NCI-H2171 (cell line): ENCODE results near the gene KIRREL3.

Experiments
- DNase-seq: peaks from one replicate; lab custom pipeline; 2025; lab: John Stamatoyannopoulos, UW

Gene KIRREL3

GRCh38 chr11:126484266-126484665, 516.3 kb downstream of the KIRREL3 start:
- no peak for DNase-seq

- no peak for DNase-seq
These were observed 516.9 kb downstream of the KIRREL3 start for GRCh38 chr11:126483621-126484195.

GRCh38 chr11:126482586-126483108, 517.9 kb downstream of the KIRREL3 start:
- DNase-seq = no peak

- DNase-seq = no peak
These were observed 519.3 kb downstream of the KIRREL3 start for GRCh38 chr11:126481303-126481680.

GRCh38 chr11:126480410-126481302, 519.9 kb downstream of the KIRREL3 start:
- peak; percentile 43 for DNase-seq

- DNase-seq = no peak
These were observed 520.6 kb downstream of the KIRREL3 start for GRCh38 chr11:126480015-126480409.

GRCh38 chr11:126479178-126479930, 521.2 kb downstream of the KIRREL3 start:
- no peak for DNase-seq

GRCh38 chr11:126478466-126478865, 522.1 kb downstream of the KIRREL3 start:
- no peak for DNase-seq

- DNase-seq = no peak
These were observed 522.9 kb downstream of the KIRREL3 start for GRCh38 chr11:126477535-126478305.

GRCh38 chr11:126476977-126477376, 523.6 kb downstream of the KIRREL3 start:
- no peak for DNase-seq

GRCh38 chr11:126476266-126476924, 524.2 kb downstream of the KIRREL3 start:
- DNase-seq = no peak

GRCh38 chr11:126475014-126475991, 525.3 kb downstream of the KIRREL3 start:
- no peak for DNase-seq

GRCh38 chr11:126474220-126474619, 526.4 kb downstream of the KIRREL3 start:
- no peak for DNase-seq

- DNase-seq = no peak
These were observed 527.3 kb downstream of the KIRREL3 start for GRCh38 chr11:126473269-126473668.

- no peak for DNase-seq
These were observed 531.3 kb downstream of the KIRREL3 start for GRCh38 chr11:126469311-126469710.

- no peak for DNase-seq
These were observed 532.5 kb downstream of the KIRREL3 start for GRCh38 chr11:126468102-126468521.

GRCh38 chr11:126467471-126467870, 533.1 kb downstream of the KIRREL3 start:
- DNase-seq = no peak

- no peak for DNase-seq
These were observed 533.6 kb downstream of the KIRREL3 start for GRCh38 chr11:126467046-126467370.

GRCh38 chr11:126466236-126467045, 534.1 kb downstream of the KIRREL3 start:
- DNase-seq = no peak
